BLaER1 (cell line): ENCODE data around the gene DAZL.

ENCODE experiments used
- H3K27ac ChIP-seq: shearing (Covaris generic); formaldehyde crosslinking; 2 replicates; pipeline ENCODE4 v1.8.1; 2022
- H3K27me3 ChIP-seq: shearing (Covaris generic); formaldehyde crosslinking; 2 replicates; pipeline ENCODE4 v1.8.1; 2022
- H3K36me3 ChIP-seq: shearing (Covaris generic); formaldehyde crosslinking; 2 replicates; pipeline ENCODE4 v1.8.1; 2022
- H3K4me1 ChIP-seq: shearing (Covaris generic); formaldehyde crosslinking; 2 replicates; pipeline ENCODE4 v1.8.1; 2022
- H3K4me2 ChIP-seq: shearing (Covaris generic); formaldehyde crosslinking; 2 replicates; pipeline ENCODE4 v1.8.1; 2022
- H3K4me3 ChIP-seq: shearing (Covaris generic); formaldehyde crosslinking; 2 replicates; pipeline ENCODE4 v1.8.1; 2022
- H3K9ac ChIP-seq: shearing (Covaris generic); formaldehyde crosslinking; 2 replicates; pipeline ENCODE4 v1.8.1; 2022
- H3K9me3 ChIP-seq: shearing (Covaris generic); formaldehyde crosslinking; 2 replicates; pipeline ENCODE4 v1.8.1; 2022
- H4K20me1 ChIP-seq: shearing (Covaris generic); formaldehyde crosslinking; 2 replicates; pipeline ENCODE4 v1.8.1; 2022
- Cebpa-rat ChIP-seq: shearing (Covaris generic); IDR thresholded peaks from 2 replicates; pipeline ENCODE4 v1.8.1; 2022

Gene DAZL

DNA sequence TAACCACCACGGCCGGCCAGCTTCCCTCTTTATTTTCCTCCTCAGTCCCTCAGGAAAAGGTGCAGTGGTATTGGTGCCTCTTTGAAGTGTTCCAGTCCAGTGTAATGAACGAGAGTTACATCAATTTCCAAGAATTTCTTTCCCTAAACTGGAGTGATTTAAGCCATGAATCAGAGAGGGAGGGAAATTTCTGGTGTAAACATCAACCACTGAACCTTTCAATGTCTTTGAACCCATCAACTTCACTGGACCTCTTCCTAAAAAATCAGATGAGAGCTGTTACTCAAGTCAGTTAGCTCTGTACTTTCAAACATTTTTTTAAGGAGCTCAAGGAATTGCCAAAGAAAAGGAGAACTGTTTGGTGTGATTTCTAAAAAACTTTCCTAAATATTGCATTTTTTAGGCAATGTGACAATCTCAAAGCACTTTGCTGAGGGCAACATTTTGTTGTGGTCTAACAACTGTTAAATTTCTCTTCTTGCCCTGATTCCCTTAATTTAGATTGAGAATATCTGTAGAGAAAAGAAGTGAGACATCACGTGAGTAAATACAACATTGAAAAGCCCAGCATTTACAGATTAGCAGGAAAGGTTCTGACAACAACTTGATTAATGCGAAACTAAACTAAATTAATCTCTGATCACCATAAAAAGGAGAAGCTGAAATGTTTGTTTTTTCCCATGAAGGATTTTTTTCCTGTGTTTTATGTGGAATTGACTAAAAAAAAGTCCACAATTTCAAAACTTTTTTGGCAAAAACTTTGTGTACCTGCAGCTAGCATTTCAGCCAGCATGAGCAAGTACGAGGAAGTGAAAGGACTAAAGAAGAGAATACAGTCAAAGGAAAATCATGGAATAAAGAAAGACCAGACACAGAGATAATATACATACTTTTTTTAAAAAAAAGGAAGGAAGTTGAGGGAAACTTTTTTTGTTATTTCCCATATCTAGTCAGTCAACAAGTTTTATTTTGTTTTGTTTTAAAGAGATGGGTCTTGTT lies 9.1 kb upstream of the DAZL start:
- no peaks in the 10 kb centered on the region for H4K20me1 ChIP-seq
- no peak for TF ChIP-seq Cebpa-rat
- no peak overlapping the region for H3K27ac ChIP-seq
- H3K4me3 ChIP-seq: no peak overlapping the region
- H3K27me3 ChIP-seq: no peaks in the 10 kb centered on the region
- no peak overlapping the region for H3K4me2 ChIP-seq
- H3K4me1 ChIP-seq: no peaks in the 10 kb centered on the region
- H3K9me3 ChIP-seq: peaks cover 15% of the 10 kb centered on the region
- H3K36me3 ChIP-seq: no peaks in the 10 kb centered on the region
- no peak overlapping the region for H3K9ac ChIP-seq

- no peak overlapping the region for H3K4me3 ChIP-seq
- H3K27ac ChIP-seq: no peak overlapping the region
- H3K36me3 ChIP-seq: no peaks in the 10 kb centered on the region
- H3K9ac ChIP-seq: no peak overlapping the region
- H3K27me3 ChIP-seq: no peaks in the 10 kb centered on the region
- H3K9me3 ChIP-seq: peaks cover 6% of the 10 kb centered on the region
- H3K4me1 ChIP-seq: no peaks in the 10 kb centered on the region
- no peak overlapping the region for H3K4me2 ChIP-seq
- H4K20me1 ChIP-seq: no peaks in the 10 kb centered on the region
- no peak for TF ChIP-seq Cebpa-rat
Observed at GRCh38 chr3:16609927-16610580, 4.8 kb upstream of the DAZL start.

GRCh38 chr3:16608816-16609215 lies 3.6 kb upstream of the DAZL start:
- TF ChIP-seq Cebpa-rat: no peak
- H3K9ac ChIP-seq: no peak overlapping the region

GRCh38 chr3:16607718-16608117 lies 2.5 kb upstream of the DAZL start:
- H3K36me3 ChIP-seq: no peaks in the 10 kb centered on the region
- no peaks in the 10 kb centered on the region for H3K27me3 ChIP-seq
- no peak overlapping the region for H3K4me3 ChIP-seq
- H3K9me3 ChIP-seq: peaks cover 9% of the 10 kb centered on the region
- H3K4me2 ChIP-seq: no peak overlapping the region
- H3K27ac ChIP-seq: no peak overlapping the region
- H3K4me1 ChIP-seq: no peaks in the 10 kb centered on the region
- no peak overlapping the region for H3K9ac ChIP-seq
- TF ChIP-seq Cebpa-rat: no peak
- H4K20me1 ChIP-seq: no peaks in the 10 kb centered on the region

More at GRCh38 chr3:16608816-16609215, 3.6 kb upstream of the DAZL start:
- Histone ChIP-seq H3K27me3 (no peaks in the 10 kb centered on the region), H3K4me3 (no peak overlapping the region), H3K4me1 (no peaks in the 10 kb centered on the region), H3K36me3 (no peaks in the 10 kb centered on the region), H4K20me1 (no peaks in the 10 kb centered on the region), H3K27ac (no peak overlapping the region), H3K4me2 (no peak overlapping the region), H3K9me3 (peaks cover 9% of the 10 kb centered on the region)

GRCh38 chr3:16606398-16606797 lies 1.2 kb upstream of the DAZL start:
- H3K27ac ChIP-seq: no peak overlapping the region

GRCh38 chr3:16605966-16606365 lies 743 bp upstream of the DAZL start:
- Histone ChIP-seq H4K20me1 (no peaks in the 10 kb centered on the region), H3K4me3 (no peak overlapping the region), H3K36me3 (no peaks in the 10 kb centered on the region), H3K4me2 (no peak overlapping the region), H3K27me3 (no peaks in the 10 kb centered on the region), H3K9me3 (peaks cover 9% of the 10 kb centered on the region), H3K4me1 (no peaks in the 10 kb centered on the region), H3K9ac (no peak overlapping the region), H3K27ac (no peak overlapping the region)
- TF ChIP-seq Cebpa-rat: no peak

More at GRCh38 chr3:16606398-16606797, 1.2 kb upstream of the DAZL start:
- TF ChIP-seq Cebpa-rat: no peak
- H3K9ac ChIP-seq: no peak overlapping the region
- no peaks in the 10 kb centered on the region for H3K36me3 ChIP-seq
- no peaks in the 10 kb centered on the region for H3K27me3 ChIP-seq
- H3K4me1 ChIP-seq: no peaks in the 10 kb centered on the region
- no peak overlapping the region for H3K4me2 ChIP-seq
- no peaks in the 10 kb centered on the region for H4K20me1 ChIP-seq
- no peak overlapping the region for H3K4me3 ChIP-seq
- peaks cover 9% of the 10 kb centered on the region for H3K9me3 ChIP-seq

- H3K36me3 ChIP-seq: no peaks in the 10 kb centered on the region
- no peaks in the 10 kb centered on the region for H3K4me1 ChIP-seq
- H3K4me2 ChIP-seq: no peak overlapping the region
- no peak overlapping the region for H3K9ac ChIP-seq
- H3K27me3 ChIP-seq: no peaks in the 10 kb centered on the region
- no peaks in the 10 kb centered on the region for H4K20me1 ChIP-seq
- peaks cover 9% of the 10 kb centered on the region for H3K9me3 ChIP-seq
- no peak overlapping the region for H3K4me3 ChIP-seq
- no peak overlapping the region for H3K27ac ChIP-seq
- no peak for TF ChIP-seq Cebpa-rat
Observed at GRCh38 chr3:16604433-16604832, 790 bp downstream of the DAZL start.

GRCh38 chr3:16601537-16602005 lies 3.7 kb downstream of the DAZL start:
- no peak for TF ChIP-seq Cebpa-rat

GRCh38 chr3:16600780-16601536 lies 4.3 kb downstream of the DAZL start:
- Histone ChIP-seq H3K4me1 (no peaks in the 10 kb centered on the region), H3K27ac (no peak overlapping the region), H3K9me3 (peaks cover 9% of the 10 kb centered on the region), H3K4me2 (no peak overlapping the region), H3K27me3 (no peaks in the 10 kb centered on the region), H3K36me3 (no peaks in the 10 kb centered on the region), H3K9ac (no peak overlapping the region), H3K4me3 (no peak overlapping the region), H4K20me1 (no peaks in the 10 kb centered on the region)
- TF ChIP-seq Cebpa-rat: no peak

More at GRCh38 chr3:16601537-16602005, 3.7 kb downstream of the DAZL start:
- H3K27ac ChIP-seq: no peak overlapping the region
- no peaks in the 10 kb centered on the region for H4K20me1 ChIP-seq
- H3K9me3 ChIP-seq: peaks cover 9% of the 10 kb centered on the region
- H3K9ac ChIP-seq: no peak overlapping the region
- H3K36me3 ChIP-seq: no peaks in the 10 kb centered on the region
- no peaks in the 10 kb centered on the region for H3K4me1 ChIP-seq
- no peak overlapping the region for H3K4me2 ChIP-seq
- no peak overlapping the region for H3K4me3 ChIP-seq
- H3K27me3 ChIP-seq: no peaks in the 10 kb centered on the region
